HG03139 (cell line): ENCODE measurements around the gene LPAR6.

Experiments
- ATAC-seq: cut with Tn5 transposase; IDR thresholded peaks from one replicate; pipeline ENCODE4 v1.9.1; 2021; ENCODE audit not compliant: unreplicated experiment

The LPAR6 gene

DNA sequence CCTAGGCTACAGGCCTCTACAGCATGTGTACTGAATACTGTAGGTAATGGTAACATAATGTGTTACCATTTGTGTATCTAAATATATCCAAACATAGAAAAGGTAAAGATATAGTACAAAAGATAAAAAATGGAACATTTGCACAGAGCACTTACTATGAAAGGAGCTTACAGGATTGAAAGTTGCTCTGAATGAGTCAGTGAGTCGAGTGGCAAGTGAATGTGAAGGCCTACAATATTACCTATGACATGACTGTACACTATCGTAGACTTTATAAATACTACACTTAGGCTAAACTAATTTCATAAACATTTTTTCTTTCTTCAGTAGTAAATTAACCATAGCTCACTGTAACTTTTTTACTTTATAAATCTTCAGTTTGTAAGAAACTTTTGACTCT is 35.1 kb downstream of the LPAR6 start:
- no peak for ATAC-seq

DNA sequence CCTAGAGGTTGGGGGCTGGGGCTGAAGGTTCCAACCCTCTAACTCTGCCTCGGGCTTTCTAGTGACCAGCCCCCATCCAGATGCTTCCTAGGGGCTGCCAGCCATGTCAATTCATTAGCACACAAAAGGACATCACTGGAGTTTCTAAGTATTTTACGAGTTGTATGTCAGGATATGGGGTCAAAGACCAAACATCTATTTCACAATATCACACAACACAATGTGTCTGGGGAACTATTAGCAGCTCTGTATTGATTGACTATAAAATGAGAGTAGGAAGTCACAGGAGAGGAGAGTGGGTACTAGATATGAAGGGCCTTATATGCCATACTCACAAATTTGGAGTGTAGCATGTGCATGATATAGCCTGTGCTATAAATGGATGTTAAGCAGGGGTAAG is 42.1 kb downstream of the LPAR6 start:
- no peak for ATAC-seq

DNA sequence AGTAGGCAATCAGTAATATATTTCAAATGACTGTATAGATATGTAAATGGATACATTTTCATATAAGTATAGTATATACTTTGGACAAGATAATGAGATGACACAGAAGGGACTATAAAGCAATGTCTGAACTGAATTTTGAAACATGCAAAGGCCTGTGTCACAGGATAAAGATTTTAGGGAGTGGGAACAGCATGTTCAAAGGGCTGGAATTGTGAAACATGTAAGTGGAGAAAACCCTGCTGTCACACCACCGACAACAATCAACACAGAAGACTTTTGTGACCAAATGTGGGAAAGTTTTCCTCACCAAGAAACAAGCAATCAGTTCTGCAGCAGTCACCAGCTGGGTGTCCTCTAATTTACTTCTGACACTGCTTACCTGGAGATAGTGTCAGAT is 42.9 kb downstream of the LPAR6 start:
- no peak for ATAC-seq
